GM18858 (cell line): ENCODE results near the gene ELMO2.

Experiments
- ATAC-seq: cut with Tn5 transposase; IDR thresholded peaks from one replicate; pipeline ENCODE4 v1.9.1; 2021; ENCODE audit not compliant: unreplicated experiment

The ELMO2 gene

DNA sequence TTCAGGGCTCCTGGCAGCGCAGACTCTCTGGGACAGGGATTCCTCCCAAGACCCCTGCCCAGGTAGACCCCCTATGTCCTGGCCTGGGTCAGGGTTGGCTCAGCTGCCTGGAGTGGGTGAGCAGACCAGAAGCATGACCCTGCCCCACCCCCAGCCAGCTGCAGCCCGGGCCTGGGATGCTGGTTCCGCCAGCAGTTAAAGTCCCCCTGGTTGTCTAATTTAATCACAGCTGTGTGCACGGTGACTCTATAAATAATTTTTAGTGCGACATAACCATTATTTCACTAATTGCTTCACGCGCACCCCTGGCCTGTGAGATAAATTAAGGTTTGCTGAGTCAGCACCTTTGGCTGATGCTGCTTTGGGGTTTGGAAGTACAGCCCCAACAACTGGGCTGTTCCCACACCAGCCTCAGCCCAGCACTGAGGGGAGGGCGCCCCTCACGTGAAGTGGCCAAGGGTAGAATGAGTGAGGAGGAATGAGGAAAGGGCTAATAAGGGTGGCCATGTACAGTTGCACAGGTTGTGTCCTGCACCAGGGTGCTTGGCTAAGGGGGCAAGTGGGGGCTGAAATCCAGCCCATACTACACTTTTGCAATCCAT lies 72.0 kb downstream of the ELMO2 start:
- no peak for ATAC-seq

DNA sequence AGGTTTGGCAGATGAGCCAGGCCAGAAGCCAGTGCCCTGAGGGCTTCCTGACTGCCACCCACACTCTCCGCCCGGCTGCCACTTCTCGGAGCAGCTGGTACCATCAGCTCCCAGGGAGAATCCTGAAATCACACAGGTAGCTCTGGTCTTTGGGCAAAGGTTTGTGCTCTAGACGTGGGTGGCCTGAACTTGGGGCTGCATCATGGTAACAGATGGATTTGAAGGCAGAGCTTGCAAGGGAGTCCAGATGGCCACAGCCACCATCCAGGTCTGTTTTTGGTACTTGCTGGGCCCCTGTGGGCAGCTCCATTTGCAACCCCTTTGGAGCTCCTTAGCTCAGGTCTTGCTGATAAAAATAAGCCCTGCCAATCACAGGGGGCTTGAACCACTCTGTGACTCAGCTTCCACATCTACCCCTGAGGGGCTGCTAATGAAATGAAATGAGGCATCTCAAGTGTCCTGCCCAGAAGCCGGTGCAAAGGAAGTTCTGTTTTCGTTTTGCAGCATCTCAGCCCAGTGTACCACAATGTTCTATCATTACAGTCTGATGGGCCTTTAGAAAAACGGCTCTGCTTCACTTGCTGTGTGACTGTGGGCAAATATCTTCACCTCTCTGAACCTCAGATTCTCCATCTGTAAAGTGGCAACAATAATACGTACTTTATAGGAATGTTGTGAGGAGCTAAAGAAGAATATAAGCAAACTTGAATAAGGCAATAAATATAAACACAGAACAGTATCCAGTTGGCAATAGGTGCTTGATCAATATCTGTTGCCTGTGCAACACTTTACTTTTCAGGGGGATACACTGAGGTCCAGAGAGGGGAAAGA lies 73.0 kb downstream of the ELMO2 start:
- no peak for ATAC-seq

DNA sequence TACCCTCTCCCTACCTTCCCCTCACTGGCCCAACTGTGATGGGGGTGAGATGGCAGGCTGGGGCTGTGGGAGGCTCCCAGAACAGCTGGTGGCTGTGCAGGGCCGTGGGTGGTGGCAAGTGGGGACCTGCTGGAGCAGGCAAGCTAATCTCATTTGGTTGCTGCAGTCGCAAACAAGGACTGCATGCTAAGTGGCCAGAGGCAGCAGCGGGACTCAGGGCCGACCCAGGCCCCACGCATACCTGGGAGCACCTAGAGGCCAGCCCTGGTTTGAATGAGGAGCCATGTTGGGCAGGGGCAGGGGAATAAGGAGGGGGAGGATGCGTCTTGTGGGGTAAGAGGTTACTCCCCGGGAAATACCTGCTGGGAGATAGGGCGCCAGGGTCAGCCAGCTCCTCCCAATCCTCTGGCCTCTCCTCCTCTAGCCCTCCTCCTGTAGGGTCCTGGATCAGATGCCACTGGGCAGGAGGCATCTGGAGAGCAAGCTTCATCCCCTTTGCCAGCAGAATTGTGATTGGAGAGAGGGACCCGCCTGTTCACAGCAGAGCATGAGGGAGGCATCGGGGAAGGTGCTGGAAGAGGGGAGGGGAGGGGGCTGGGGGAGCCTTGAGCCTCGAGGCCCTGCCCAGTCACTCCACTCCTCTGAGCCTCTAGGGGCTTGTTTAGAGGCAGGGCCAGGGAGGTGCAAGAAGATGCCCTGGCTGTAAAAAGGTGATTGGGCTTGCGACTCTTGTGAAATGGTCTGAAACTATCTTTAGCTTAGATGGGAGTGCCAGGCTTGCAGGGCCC lies 73.8 kb downstream of the ELMO2 start:
- no peak for ATAC-seq

DNA sequence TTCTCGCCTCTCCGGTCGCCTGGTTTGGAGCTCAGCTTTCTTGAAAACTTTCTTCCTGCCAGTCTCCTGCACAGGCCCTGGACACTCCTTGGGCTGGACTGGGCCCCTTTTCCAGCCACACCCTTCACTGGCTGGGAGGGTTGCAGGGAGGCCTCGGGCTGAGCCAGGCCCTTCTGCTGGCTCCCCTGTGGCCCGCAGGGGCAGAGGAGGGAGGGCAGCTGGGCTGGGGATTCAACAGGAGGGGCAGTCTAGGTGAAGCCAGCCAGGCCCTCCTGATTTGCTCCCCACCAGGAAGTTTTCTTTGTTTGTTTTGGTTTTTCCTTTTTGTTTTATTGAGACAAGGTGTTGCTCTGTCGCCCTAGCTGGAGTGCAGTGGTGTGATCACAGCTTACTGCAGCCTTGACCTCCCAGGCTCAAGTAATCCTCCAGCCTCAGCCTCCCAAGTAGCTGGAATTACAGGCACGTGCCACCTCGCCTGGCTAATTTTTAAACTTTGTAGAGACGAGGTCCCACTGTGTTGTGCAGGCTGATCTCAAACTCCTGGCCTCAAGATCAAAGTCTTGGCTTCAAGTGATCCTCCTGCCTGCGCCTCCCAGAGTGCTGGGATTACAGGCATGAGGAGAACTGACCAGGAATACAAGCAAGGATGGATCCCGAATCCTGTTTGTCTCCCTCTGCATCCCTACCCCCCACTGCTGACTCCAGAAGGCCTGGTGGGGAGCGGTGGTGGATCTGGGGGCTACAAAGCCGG lies 74.6 kb downstream of the ELMO2 start:
- no peak for ATAC-seq

DNA sequence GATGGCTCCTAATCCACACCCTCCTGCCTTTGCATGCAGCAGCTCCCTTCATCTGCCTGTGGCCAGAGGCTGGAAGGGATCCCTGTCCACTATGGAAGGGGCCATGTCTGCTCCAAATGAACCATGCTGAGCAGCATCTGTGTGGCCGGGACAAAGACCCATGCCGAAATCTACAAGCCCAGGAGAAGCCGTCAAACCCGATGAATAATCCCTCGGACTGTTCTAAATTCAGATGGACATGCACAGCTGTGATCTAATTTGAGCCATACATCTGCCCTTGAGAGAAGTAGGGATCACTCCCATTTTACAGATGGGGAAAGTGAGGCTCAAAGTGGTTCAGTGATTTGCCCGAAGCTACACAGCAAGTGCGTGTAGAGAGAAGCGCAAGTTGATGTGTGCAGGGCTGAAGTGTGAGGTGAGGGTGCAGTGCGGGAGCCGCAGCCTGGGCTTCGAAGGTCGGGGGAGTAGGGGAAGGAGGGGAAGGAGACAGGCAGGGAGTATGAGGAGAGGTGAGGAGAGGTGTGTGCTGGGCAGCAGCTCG lies 75.5 kb downstream of the ELMO2 start:
- no peak for ATAC-seq

DNA sequence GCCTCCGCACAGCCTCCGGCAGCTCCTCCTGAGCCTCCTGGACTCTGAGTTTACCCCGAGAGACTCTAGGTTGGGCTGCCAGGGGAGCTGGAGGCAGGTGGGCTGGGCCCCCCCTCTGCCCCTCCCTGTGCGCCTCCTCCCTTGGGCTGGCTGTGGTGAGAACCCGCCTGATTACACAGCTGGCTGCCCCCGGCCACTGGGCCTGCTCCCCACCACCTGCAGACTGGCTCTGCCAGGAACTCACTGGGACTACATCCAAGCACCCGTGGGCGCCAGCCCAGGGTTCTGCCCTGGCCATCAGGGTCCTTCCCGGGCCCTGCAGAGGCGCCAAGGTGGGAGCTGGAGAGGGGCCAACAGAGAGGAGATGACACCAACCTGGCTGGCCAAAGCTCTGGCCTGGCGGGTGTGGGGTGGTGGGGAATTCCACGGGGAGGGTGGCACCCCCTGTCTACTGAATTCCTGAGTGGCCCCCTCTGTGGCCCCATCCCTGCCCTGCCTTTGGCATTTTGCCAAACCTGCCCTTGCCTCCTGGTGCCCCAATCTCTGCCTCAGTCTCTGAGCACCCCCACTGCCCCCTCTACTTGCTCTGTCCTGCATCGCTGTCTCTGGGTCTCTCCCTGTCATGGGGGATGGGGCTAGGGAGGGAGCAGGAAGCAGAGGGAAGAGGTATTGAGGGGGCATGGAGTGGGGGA lies 76.2 kb downstream of the ELMO2 start:
- no peak for ATAC-seq

DNA sequence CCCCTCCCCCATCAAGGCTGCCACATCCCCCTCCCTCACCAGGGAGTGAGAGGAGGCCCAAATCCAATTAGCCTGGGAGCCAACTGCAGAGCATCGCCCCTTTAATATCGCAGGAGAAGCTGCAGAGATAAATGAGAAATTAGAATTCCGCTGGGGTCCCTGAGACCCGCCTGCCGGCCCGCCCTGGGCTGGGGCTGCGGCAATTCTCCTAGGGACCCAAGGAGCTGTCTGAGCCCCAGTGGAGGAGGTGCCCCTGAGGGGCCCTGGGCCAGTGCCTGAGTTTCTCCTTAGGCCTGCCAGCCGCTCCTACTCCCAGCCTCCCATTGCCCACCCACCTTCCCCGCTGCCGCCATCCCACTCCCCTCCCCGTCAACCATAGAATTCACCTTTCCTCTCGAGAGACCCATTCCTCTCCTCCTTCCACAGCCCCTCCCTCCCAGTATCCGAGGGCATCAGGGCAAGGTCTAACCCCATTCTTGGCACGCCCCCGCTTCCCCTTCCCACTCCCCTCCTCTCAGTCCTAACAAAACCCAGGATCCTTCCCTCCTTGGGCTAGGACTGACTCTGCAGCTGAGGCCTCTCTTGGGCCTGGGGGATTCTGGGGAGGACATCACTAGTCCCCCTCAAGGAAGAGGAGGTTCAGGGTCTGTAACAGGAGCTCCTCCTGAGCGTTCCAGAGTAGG lies 78.1 kb downstream of the ELMO2 start:
- ATAC-seq, result no peak

DNA sequence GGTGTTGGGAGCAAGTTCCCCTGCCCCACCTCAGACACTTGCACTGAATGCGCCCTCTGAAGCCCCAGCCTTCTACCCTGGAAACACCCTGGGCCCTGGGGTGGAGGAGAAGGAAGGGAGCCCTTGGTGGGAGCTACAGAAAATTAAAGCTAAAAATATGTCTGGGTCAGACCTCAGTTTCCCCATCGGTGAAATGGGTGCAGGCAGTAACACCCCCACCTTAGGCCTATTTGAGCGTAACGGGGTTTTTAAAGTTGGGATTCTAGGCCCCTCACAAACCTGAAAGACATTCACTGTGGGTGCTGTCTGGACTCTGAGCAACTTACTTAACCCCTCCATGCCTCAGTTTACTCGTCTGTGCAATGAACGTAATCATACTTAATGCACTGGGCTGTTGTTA lies 78.9 kb downstream of the ELMO2 start:
- ATAC-seq, result no peak

DNA sequence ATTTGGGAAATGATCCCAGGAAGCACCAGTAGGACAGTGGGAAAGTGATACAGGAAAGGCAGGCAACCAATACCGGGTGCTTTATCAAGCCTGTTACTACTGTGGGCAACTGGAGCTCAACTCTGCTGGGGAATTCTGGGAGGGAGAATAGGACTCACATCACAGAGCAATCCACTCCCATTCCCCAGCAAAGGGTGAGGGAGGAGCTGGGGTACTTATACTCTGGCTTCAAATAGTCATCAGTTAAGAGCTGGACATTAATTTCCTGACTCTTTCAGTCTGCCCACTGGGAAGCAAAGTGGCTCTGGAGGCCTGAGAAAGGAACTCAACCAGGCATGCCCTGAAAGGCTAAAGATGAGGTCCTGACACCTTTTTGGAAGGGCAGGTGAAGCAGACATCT lies 80.6 kb downstream of the ELMO2 start:
- ATAC-seq, result no peak

DNA sequence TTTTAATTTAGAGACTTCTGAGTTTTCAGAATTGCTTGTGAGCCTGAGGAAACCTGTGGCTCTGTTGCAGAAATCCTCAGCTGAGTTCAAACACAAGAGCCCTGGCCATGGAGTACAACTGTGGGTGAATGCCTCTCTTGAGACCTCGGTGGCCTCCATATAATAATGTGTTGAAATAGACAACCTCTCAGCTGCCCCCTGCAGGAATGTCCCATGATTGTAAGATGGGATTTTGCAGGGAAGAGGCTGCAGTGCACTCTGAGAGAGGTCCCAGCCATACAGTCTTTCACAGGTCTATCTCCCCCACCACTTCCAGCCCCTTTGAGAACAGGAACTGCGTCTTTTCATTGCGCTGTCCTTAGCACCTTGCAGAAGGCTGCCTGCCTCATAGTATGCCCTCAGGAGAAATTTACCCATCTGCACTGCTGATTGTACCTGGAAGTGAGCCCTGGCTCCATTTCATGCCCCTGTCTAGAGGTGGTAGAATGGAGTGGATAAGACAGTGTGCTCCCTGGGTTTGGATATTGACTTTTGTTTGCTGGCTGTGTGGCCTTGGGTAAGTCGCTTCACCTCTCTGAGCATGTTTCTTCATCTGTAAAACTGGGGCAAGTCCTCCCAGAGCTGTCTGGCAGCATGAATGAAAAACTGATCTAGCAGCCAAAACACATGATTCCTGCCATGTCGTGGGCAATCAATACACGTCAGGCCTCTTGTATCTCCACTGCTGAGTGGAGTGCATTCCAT lies 81.3 kb downstream of the ELMO2 start:
- ATAC-seq, result no peak

DNA sequence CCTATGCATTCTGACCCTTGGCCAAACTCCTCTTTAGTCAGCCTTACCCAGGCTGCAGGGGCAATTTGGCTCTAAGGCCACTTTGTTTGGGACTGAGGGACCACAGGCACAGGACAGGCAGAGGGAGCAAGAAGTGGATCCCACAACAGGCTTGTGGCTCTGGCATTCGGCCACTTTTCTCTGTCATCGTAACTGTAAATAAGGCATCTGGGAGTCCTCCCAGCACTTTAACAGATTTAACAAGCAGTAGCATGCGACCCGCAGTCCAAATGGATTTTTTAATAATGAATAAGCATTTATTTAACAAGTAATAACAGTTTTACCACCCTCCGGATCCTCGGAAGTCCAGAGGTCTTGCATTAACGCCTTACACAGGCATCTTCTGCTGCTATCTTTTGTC lies 82.0 kb downstream of the ELMO2 start:
- no peak for ATAC-seq

DNA sequence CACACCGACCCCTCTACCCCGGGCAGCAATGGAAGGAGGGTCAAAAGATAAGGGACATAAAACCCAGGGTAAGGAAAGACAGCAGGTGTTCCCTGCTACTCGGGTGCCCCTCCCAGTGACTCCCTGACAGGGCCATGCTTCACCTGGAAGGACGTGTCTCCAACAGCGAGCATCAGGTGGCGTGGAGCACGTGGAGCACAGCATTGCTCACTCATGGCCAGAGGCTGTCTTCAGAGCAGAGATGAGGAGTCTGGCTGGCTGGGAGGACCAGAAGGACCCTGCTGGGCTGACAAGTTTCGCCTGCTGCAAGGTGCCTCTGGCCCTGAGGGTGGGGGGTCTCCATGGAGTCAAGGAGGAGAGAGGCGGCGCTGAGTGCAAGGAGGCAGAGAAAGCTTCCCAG lies 82.9 kb downstream of the ELMO2 start:
- ATAC-seq, result no peak

DNA sequence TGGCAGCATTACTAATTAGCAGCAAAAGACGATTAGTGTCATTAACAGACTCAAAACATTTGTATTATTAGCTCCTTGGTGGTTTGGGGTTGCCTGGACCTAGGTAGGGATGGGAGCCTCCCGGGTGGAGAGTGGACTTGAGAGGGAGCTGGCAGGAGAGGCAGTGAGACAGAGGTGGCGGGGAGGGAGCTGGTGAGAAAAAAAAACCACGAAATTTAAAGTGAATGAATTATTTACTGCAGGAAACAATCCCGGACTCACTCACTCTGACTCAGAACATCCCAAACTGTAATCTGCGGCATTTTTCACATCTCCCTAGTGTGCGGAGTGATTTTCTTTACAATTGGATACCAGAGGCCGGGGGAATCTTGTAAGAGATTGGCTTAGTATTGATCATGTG lies 83.8 kb downstream of the ELMO2 start:
- ATAC-seq, result no peak

DNA sequence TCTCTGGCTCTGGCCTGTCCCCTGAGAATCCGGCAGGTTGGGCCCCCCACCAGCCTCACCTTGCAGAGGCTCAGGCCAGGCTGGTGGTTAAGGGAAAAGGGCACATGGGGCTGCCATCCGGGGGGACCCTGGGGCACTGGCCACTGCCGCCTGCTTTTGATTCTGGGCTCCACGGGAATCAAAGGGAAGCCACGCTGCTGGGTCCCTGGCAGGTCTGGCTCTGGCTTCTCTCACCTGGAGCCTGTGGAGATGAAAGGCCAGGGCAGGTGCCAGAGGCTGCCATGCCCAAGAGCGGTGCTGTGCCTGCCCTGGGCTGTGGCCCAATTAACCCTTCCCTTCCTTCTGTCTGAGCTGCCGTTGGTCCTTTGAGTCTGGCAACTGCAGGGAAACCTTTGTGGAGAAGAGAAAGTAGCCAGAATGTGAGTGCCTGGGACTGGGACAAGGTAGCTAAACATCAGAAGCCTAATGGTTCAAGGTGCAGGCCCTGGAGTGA lies 88.7 kb downstream of the ELMO2 start:
- no peak for ATAC-seq

DNA sequence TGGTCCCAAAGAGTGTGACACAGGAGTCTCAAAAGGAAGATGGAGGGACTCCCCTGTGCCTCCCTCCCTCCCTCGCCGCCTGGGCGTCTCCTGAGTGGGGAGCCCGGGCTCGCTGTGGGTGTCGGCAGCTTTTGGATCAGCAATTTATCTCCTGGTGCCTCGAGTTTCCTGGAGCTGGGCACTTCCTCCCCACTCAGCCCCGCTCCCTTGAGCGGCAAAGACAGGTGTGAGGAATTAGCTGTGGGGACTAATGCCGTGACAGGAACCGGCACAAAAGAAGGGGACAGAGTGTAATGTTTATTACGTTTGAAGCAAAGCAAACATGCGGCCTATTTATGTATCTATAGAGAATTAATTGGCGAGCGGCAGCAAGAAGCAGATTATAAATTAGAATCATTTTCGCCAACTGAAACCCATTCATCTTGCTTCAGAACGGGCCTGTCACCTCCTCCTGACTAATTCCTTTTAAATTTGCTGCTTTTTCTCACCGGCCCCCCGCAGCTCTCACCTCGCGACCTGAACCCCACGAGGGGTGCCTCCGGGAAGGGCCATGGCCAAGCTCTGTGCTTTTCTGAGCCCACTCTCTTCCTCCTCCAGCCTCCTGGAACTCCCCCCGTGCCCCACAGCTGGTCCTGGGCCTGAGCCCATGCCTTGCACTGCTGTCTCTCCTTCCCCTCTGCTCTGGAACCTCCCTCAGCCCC lies 89.3 kb downstream of the ELMO2 start:
- ATAC-seq, result no peak
